ENCODE results near the gene CACNA2D3.

DNA sequence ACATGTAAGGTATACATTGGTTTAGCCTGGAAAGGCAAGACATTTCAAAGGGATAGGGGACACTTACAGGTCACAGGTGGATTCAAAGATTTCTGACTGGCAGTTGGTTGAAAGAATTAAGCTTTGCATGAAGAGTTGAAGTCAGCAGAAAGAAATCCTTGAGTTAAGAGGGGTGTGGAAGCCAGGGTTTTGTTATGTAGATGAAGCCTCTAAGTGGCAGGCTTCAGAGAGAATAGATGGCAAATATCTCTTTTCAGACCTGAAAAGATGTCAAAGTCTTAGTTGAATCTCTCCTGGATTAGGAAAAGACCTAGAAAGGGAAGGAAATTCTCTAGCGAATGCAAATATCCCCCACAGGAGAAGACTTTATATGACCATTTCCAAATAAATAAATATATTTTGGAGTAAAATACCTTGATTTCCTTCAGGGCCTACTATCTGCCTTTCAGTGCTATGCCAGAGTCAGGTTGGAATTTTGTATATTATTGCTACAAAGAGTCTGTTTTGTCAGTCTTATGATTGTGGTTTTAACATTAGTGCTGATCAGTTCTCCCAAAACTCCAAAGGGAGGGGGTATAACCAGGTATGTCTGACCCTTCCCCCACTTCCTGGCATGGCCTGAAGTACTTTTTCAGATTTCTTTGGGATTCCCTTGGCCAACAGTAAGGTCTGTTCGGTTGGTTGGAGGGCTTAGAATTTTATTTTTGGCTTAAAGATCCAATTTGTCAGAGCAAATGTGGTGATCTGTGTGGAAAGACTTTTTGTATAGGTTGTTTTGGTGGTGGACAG is 519.1 kb downstream of the CACNA2D3 start:
- TF ChIP-seq, protein P1, sequence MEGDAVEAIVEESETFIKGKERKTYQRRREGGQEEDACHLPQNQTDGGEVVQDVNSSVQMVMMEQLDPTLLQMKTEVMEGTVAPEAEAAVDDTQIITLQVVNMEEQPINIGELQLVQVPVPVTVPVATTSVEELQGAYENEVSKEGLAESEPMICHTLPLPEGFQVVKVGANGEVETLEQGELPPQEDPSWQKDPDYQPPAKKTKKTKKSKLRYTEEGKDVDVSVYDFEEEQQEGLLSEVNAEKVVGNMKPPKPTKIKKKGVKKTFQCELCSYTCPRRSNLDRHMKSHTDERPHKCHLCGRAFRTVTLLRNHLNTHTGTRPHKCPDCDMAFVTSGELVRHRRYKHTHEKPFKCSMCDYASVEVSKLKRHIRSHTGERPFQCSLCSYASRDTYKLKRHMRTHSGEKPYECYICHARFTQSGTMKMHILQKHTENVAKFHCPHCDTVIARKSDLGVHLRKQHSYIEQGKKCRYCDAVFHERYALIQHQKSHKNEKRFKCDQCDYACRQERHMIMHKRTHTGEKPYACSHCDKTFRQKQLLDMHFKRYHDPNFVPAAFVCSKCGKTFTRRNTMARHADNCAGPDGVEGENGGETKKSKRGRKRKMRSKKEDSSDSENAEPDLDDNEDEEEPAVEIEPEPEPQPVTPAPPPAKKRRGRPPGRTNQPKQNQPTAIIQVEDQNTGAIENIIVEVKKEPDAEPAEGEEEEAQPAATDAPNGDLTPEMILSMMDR (IDR thresholded peaks at IDR 0.05), result no peak
- TF ChIP-seq POLR2A (IDR thresholded peaks at IDR 0.05), result no peak
